Tibial artery (tissue), 4 donors: ENCODE measurements around the gene PAOX.

Experiments
- DNase-seq, 2 donors: peaks; one replicate each; pipeline ENCODE4 v3.0.0-alpha.2; 2019
- H3K27ac ChIP-seq, 2 donors: fragments of 200-600 bp; sonication (generic) in 1 of 2; 1 replicate in 1 of 2; 2 replicates in 1 of 2; pipeline ENCODE4 v1.5.1; 2018 to 2019; ENCODE audit warnings: mild to moderate bottlenecking in 1 of 2
- H3K27me3 ChIP-seq, 2 donors: fragments of 200-600 bp; sonication (generic) in 1 of 2; one replicate each; pipeline versions ENCODE4 v1.5.1 to v1.6.0; 2016 to 2019
- H3K36me3 ChIP-seq, 3 donors: fragments of 200-600 bp; sonication (generic) in 2 of 3; one replicate each; pipeline ENCODE4 v1.5.1; 2016 to 2019; ENCODE audit warnings: mild to moderate bottlenecking in 2 of 3
- H3K4me1 ChIP-seq, 4 donors: fragments of 200-600 bp; sonication (generic) in 2 of 4; 1 replicate in 3 of 4; 2 replicates in 1 of 4; pipeline ENCODE4 v1.5.1; 2016 to 2019
- H3K4me3 ChIP-seq, 2 donors: fragments of 200-600 bp; sonication (generic) in 1 of 2; 1 replicate in 1 of 2; 2 replicates in 1 of 2; pipeline ENCODE4 v1.5.1; 2018 to 2019; ENCODE audit warnings: mild to moderate bottlenecking in 2 of 2
- H3K9me3 ChIP-seq, 3 donors: fragments of 200-600 bp; sonication (generic) in 1 of 3; one replicate each; pipeline ENCODE4 v1.5.1; 2016 to 2019
- intact Hi-C: fragments of 100-400 bp; cut with DNase I; formaldehyde crosslinking; loops from one replicate; pipeline ENCODE4 v1.15.0; 2023; ENCODE audit warnings: low total_unique reads
- TF ChIP-seq, protein P1 (sequence below), 2 experiments: fragments of 200-600 bp in 1 of 2; fragments of 450-650 bp in 1 of 2; IDR thresholded peaks; one replicate each; pipeline ENCODE4 v1.5.1; 2017 to 2019; ENCODE audit warnings: antibody characterized with exemption in 2 of 2, mild to moderate bottlenecking in 1 of 2, moderate library complexity in 1 of 2

The PAOX gene

DNA sequence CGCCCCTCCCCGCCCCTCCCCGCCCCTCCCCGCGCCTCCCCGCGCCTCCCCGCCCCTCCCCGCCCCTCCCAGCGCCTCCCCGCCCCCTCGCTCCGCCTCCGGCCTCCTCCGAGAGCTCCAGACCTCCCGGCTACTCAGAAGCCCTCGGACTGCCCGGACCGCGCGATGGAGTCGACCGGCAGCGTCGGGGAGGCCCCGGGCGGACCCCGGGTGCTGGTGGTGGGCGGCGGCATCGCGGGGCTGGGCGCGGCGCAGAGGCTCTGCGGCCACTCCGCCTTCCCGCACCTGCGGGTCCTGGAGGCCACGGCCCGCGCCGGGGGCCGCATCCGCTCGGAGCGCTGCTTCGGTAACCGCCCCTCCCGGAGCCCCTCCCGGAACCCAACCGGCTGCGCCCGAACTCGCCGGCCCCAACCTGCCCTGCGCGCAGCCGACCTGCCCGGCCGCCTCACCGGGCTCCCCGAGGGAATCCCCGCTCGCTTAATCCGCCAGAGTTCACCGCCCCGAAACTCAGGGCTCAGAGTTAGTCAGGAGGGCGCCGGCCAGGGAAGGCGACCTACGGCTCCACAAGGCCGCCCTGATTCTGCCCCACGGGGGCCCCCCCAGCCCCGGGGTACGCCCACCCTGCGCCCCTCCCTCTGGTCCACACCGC is at the start of gene PAOX:
Gene PAOX (plus strand): TSS at position 111 of the 649 bp plus-strand sequence. CDS start 55 bp downstream, at position 166.
- Histone ChIP-seq H3K4me1 (peaks cover 0 to 22% (median 18%) of the 10 kb centered on the region in 4 donors), H3K9me3 (no peaks in the 10 kb centered on the region), H3K36me3 (peaks cover 4 to 15% (median 9%) of the 10 kb centered on the region in 3 donors), H3K4me3 (peak within 1 kb of the TSS; percentile 81 to 96), H3K27ac (peak within 1 kb of the TSS; percentile 82 to 95), H3K27me3 (no peaks in the 10 kb centered on the region)
- peak; percentile 57 to 83 for DNase-seq
- intact Hi-C loops = loop anchor here (5.0 kb wide), 1 partner anchor 117 kb away; no protein-coding TSS in a partner anchor
- TF ChIP-seq, protein P1, sequence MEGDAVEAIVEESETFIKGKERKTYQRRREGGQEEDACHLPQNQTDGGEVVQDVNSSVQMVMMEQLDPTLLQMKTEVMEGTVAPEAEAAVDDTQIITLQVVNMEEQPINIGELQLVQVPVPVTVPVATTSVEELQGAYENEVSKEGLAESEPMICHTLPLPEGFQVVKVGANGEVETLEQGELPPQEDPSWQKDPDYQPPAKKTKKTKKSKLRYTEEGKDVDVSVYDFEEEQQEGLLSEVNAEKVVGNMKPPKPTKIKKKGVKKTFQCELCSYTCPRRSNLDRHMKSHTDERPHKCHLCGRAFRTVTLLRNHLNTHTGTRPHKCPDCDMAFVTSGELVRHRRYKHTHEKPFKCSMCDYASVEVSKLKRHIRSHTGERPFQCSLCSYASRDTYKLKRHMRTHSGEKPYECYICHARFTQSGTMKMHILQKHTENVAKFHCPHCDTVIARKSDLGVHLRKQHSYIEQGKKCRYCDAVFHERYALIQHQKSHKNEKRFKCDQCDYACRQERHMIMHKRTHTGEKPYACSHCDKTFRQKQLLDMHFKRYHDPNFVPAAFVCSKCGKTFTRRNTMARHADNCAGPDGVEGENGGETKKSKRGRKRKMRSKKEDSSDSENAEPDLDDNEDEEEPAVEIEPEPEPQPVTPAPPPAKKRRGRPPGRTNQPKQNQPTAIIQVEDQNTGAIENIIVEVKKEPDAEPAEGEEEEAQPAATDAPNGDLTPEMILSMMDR (IDR thresholded peaks at IDR 0.05) = no peak

DNA sequence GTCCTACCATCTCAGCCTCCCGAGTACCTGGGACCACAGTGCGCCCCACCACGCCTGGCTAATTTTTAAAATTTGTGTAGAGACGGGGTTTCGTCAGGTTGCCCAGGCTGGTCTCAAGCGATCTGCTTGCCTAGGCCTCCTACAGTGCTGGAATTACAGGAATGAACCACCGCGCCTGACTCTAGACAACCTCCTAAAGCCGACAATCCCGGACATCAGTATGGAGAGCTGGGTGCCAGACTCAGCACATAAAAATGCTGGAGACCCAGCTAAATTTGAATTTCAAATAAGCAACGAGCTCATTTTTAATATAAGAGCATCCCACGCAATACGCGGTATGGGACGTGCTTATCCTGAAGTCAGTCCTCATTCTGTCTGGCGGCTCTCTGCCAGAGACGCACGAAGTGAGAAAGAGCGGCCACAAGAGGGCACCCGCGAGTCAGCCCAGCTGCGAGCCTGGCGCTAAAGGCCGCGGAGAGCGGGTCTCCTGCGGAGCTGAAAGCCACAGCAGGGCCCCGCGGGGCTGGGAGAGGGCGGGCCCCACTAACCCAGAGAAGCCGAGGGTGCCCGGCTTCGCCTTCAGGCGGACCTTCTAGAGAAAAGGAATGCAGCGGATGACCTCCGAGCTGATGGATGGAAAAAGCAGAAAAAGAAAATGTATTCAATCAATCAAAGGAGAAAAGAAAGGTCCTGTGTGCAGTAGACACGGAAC is 49.4 kb upstream of the PAOX start:
- Histone ChIP-seq H3K4me3 (peak overlapping the region; percentile 12 to 35), H3K36me3 (no peaks in the 10 kb centered on the region), H3K27me3 (peaks cover 4 to 85% of the 10 kb centered on the region in 2 donors), H3K27ac (no peak overlapping the region), H3K9me3 (no peaks in the 10 kb centered on the region), H3K4me1 (peaks cover 0 to 27% (median 19%) of the 10 kb centered on the region in 4 donors)
- DNase-seq = peak; percentile 68 to 83
- intact Hi-C loops = no loop called here
- TF ChIP-seq, protein P1 (IDR thresholded peaks at IDR 0.05) = peak; percentile 78 to 98

DNA sequence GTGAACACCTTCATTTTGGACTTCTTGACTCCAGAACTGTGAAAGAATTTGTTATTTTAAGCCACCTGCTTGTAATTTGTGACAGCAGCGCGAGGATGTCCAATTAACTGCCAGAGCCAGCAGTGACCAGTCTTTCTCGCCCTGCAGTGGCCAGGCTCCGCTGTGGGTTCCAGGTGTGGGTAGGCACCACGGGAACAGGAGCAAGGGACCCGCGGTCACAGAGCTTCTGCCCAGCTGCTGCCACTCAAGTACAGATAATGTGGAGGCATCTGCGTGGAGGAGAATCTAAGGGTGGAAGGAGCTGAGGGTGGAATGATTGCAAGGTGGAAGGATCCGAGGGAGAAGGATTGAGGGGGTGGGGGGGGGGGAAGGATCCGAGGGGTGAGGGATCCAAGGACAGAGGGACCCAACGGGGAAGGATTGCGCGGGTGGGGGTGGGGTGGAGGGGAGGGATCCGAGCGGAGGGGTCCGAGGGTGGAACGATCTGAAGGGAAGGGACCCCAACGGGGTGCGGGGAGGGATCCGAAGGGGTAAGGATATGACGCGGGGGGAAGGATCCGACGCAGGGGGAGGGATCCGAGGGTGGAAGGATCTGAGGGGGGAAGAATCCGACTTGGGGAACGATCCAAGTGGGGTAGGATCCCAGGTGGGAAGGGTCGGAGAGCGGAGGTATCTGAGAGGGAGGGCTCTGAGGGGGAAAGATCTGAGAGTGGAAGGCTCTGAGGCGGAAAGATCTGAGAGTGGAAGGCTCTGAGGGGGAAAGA is 45.9 kb upstream of the PAOX start:
- H3K4me1 ChIP-seq = peaks cover 0 to 35% (median 26%) of the 10 kb centered on the region in 4 donors
- H3K36me3 ChIP-seq = no peaks in the 10 kb centered on the region
- DNase-seq = no peak
- intact Hi-C loops = no loop called here
- no peak overlapping the region for H3K27ac ChIP-seq
- H3K9me3 ChIP-seq = no peaks in the 10 kb centered on the region
- peaks cover 13 to 85% of the 10 kb centered on the region in 2 donors for H3K27me3 ChIP-seq
- no peak overlapping the region for H3K4me3 ChIP-seq
- TF ChIP-seq, protein P1 (IDR thresholded peaks at IDR 0.05) = no peak

DNA sequence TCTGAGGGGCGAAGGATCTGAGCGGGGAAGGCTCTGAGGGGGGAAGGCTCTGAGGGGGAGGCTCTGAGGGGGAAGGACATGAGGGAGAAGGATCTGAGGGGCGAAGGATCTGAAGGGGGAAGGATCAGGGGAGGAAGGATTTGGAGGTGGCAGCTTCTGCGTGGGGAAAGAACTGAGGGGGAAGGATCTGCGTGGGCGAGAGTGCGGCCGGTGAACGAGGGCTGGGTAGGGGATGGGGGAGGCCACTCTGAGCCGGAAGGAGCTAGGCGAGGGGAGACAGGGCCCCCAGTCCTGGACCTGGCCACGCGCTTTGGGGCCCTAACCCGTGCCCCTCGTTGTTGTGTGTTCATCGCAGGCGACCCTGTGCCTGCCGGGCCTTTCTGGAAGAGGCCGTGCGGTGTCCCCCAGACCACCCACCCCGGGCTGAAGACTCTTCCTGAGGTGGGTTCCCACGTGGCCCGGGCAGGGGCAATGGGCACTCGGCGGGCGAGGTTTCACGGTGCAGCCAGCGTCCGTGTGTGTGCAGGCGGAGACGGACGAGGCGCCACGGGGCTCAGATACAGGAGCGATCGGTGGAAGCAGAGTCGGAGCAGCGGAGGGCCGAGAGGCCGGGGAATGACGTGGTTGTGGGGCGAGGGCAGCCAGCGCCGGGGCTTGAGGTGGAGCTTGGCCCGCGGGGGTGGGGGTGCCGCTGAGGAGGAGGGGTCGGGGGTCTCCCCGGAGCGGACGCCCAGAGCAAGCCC is 44.4 kb upstream of the PAOX start:
- intact Hi-C loops = no loop called here
- TF ChIP-seq, protein P1 (IDR thresholded peaks at IDR 0.05) = no peak
- H3K36me3 ChIP-seq = no peaks in the 10 kb centered on the region

More for the DNA sequence above, 44.4 kb upstream of the PAOX start:
- Histone ChIP-seq H3K4me3 (peak overlapping the region; percentile 23 to 42), H3K4me1 (peaks cover 0 to 29% (median 26%) of the 10 kb centered on the region in 4 donors), H3K27ac (no peak overlapping the region), H3K9me3 (no peaks in the 10 kb centered on the region), H3K27me3 (peaks cover 13 to 85% of the 10 kb centered on the region in 2 donors)
- no peak for DNase-seq
